Measurements from ENCODE around the gene LRRIQ4.

LRRIQ4 gene

GRCh38 chr3:169838511-169839030 lies 25.9 kb downstream of the LRRIQ4 start:
- Histone ChIP-seq H2AFZ (no peak overlapping the region), H3K9ac (no peak overlapping the region), H3K4me2 (ENCODE audit: low read length) (no peak overlapping the region), H3K27ac (no peak overlapping the region), H3K4me1 (no peaks in the 10 kb centered on the region), H3K9me3 (ENCODE audit: control insufficient read depth, low read length) (no peaks in the 10 kb centered on the region), H3K4me3 (ENCODE audit: low read depth, low read length) (no peak overlapping the region), H3K79me2 (no peaks in the 10 kb centered on the region), H3K36me3 (ENCODE audit: control insufficient read depth, insufficient read depth, low read length) (no peaks in the 10 kb centered on the region), H3K27me3 (ENCODE audit: control insufficient read depth, insufficient read depth, low read length) (no peaks in the 10 kb centered on the region)
- no peak for TF ChIP-seq CTCF (IDR thresholded peaks at IDR 0.05)

- Histone ChIP-seq H3K4me1 (no peaks in the 10 kb centered on the region), H3K79me2 (no peaks in the 10 kb centered on the region), H2AFZ (no peak overlapping the region), H3K27ac (no peak overlapping the region), H3K4me2 (ENCODE audit: low read length) (no peak overlapping the region), H3K27me3 (ENCODE audit: control insufficient read depth, insufficient read depth, low read length) (no peaks in the 10 kb centered on the region), H3K9me3 (ENCODE audit: control insufficient read depth, low read length) (no peaks in the 10 kb centered on the region), H3K4me3 (ENCODE audit: low read depth, low read length) (no peak overlapping the region), H3K9ac (no peak overlapping the region), H3K36me3 (ENCODE audit: control insufficient read depth, insufficient read depth, low read length) (no peaks in the 10 kb centered on the region)
- no peak for TF ChIP-seq CTCF (IDR thresholded peaks at IDR 0.05)
These were observed 28.5 kb downstream of the LRRIQ4 start for GRCh38 chr3:169841171-169841570.

GRCh38 chr3:169842960-169843359 lies 30.3 kb downstream of the LRRIQ4 start:
- Histone ChIP-seq H3K79me2 (no peaks in the 10 kb centered on the region), H3K27me3 (ENCODE audit: control insufficient read depth, insufficient read depth, low read length) (no peaks in the 10 kb centered on the region), H3K4me2 (ENCODE audit: low read length) (no peak overlapping the region), H3K27ac (no peak overlapping the region), H3K4me1 (no peaks in the 10 kb centered on the region), H3K9me3 (ENCODE audit: control insufficient read depth, low read length) (no peaks in the 10 kb centered on the region), H2AFZ (no peak overlapping the region), H3K4me3 (ENCODE audit: low read depth, low read length) (no peak overlapping the region), H3K9ac (no peak overlapping the region), H3K36me3 (ENCODE audit: control insufficient read depth, insufficient read depth, low read length) (no peaks in the 10 kb centered on the region)
- no peak for TF ChIP-seq CTCF (IDR thresholded peaks at IDR 0.05)

- H3K9me3 ChIP-seq (ENCODE audit: control insufficient read depth, low read length), result no peaks in the 10 kb centered on the region
- H3K27ac ChIP-seq, result no peak overlapping the region
- no peaks in the 10 kb centered on the region for H3K4me1 ChIP-seq
- H3K4me2 ChIP-seq (ENCODE audit: low read length), result no peak overlapping the region
- no peak overlapping the region for H2AFZ ChIP-seq
- H3K9ac ChIP-seq, result no peak overlapping the region
- H3K27me3 ChIP-seq (ENCODE audit: control insufficient read depth, insufficient read depth, low read length), result no peaks in the 10 kb centered on the region
- H3K36me3 ChIP-seq (ENCODE audit: control insufficient read depth, insufficient read depth, low read length), result no peaks in the 10 kb centered on the region
- H3K79me2 ChIP-seq, result no peaks in the 10 kb centered on the region
- TF ChIP-seq CTCF (IDR thresholded peaks at IDR 0.05), result no peak
- no peak overlapping the region for H3K4me3 ChIP-seq (ENCODE audit: low read depth, low read length)
These were observed 34.0 kb downstream of the LRRIQ4 start for GRCh38 chr3:169846458-169847193.

GRCh38 chr3:169847896-169848295 lies 35.2 kb downstream of the LRRIQ4 start:
- H3K9ac ChIP-seq, result no peak overlapping the region
- H3K4me1 ChIP-seq, result no peaks in the 10 kb centered on the region

More at GRCh38 chr3:169847896-169848295, 35.2 kb downstream of the LRRIQ4 start:
- Histone ChIP-seq H3K27ac (no peak overlapping the region), H2AFZ (no peak overlapping the region), H3K27me3 (ENCODE audit: control insufficient read depth, insufficient read depth, low read length) (no peaks in the 10 kb centered on the region), H3K4me3 (ENCODE audit: low read depth, low read length) (no peak overlapping the region), H3K9me3 (ENCODE audit: control insufficient read depth, low read length) (no peaks in the 10 kb centered on the region), H3K79me2 (no peaks in the 10 kb centered on the region), H3K4me2 (ENCODE audit: low read length) (no peak overlapping the region), H3K36me3 (ENCODE audit: control insufficient read depth, insufficient read depth, low read length) (no peaks in the 10 kb centered on the region)
- no peak for TF ChIP-seq CTCF (IDR thresholded peaks at IDR 0.05)
